Daoy (cell line): ENCODE data around the gene CDK11B. TPM values are rescaled to one million over a fixed set of nuclear protein-coding genes. Genes with fewer than 3 reads are reported as not detected.
"Not testable (repeated sequence)": the region's sequence is repeated elsewhere in the genome, so short reads cannot be mapped to it uniquely, and the experiment has no call there.

Experiments used
- DNase-seq: peaks from one replicate; pipeline ENCODE4 v3.0.0-alpha.2; 2015; ENCODE audit warnings: low read depth
- total RNA-seq: library from RNA; depleted of rRNA; stranded (reverse); fragments of >200 nt; shearing (Covaris generic); gene quantifications from 2 replicates; pipeline ENCODE4 v1.2.3, GENCODE V29; 2014; rRNA removed

The CDK11B gene
- total RNA-seq = 9.9 and 17.0 TPM in 2 replicates

DNA sequence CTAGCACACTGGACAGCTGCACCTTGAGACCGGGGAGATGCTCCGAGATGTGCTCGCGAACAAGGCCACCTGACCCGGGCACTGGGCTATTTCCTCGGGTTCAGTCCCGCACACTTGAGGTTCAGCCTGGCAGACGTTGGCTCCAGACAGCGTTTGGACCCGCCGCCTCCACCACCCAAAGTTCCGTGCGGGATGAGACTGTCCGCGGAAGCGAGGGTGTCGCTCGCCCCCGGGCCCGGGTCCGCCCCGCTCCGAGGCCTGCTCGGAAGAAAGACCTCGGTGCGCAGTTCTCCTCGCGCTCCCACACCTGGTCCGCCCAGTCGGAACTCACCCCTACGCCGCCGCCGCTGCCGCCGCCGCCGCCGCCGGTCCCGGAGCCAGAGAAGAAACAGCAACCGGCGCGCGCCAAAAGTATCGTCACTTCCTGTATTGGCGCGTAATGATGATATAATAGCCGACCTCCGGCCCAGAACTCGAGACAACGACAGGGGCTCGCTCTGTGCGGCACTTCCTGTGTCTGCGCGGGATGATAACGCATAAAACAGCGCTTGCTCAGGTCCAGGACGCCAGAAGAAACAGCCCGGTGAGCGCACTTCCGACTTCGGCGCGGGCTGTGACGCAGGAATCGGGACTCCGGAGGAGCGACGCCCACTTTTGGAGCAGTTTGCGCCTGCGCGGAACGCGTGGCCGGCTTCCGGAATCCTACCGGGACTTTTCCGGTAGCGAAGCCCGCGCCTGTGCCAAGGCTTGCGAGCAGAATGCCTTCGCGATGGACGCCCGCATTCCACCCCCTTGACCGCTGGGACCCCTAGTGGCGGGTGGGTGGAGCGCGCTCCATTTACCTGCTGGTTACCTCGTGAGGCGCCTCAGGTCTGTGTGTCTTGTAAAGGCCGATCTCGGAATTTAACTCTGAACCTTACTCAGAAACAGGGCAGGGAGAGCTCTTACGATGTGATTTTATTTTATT is at the start of gene CDK11B:
CDK11B (minus strand) TSS at position 422 of the 967 bp plus-strand sequence. CDS start 1,519 bp downstream, outside the sequence.
- peak; percentile 99 for DNase-seq

GRCh38 chr1:1707897-1708296 is 49.1 kb upstream of the CDK11B start:
- not testable (repeated sequence) for DNase-seq

- DNase-seq = not testable (repeated sequence)
These were observed 48.4 kb upstream of the CDK11B start for GRCh38 chr1:1707241-1707640.

- DNase-seq = not testable (repeated sequence)
These were observed 46.8 kb upstream of the CDK11B start for GRCh38 chr1:1705623-1706022.

GRCh38 chr1:1704284-1704957 is 45.6 kb upstream of the CDK11B start:
- DNase-seq = not testable (repeated sequence)

GRCh38 chr1:1703796-1704195 is 45.0 kb upstream of the CDK11B start:
- no peak for DNase-seq

DNA sequence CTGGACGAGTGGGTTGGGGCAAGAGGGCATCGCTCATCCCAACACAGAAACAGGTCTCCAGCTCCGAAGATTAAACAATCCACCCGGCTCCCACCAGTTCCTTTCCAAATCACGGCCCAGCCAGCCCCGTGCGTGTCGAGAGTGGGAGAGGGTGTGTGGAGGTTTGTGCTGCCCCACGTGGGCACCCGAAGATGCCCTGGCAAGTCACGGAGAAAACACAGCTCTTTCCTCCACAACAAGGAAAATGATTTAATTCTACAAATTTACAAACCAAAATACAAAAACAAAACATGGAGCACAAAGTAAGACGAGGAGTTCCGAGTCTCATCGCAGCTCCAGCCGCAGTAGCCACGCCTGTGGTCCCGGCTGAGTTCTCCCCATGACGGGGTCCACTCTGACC is 43.7 kb upstream of the CDK11B start:
- not testable (repeated sequence) for DNase-seq

GRCh38 chr1:1700557-1700956 is 41.8 kb upstream of the CDK11B start:
- not testable (repeated sequence) for DNase-seq

- DNase-seq = not testable (repeated sequence)
These were observed 41.3 kb upstream of the CDK11B start for GRCh38 chr1:1700067-1700466.

GRCh38 chr1:1699061-1699460 is 40.3 kb upstream of the CDK11B start:
- DNase-seq = not testable (repeated sequence)

DNA sequence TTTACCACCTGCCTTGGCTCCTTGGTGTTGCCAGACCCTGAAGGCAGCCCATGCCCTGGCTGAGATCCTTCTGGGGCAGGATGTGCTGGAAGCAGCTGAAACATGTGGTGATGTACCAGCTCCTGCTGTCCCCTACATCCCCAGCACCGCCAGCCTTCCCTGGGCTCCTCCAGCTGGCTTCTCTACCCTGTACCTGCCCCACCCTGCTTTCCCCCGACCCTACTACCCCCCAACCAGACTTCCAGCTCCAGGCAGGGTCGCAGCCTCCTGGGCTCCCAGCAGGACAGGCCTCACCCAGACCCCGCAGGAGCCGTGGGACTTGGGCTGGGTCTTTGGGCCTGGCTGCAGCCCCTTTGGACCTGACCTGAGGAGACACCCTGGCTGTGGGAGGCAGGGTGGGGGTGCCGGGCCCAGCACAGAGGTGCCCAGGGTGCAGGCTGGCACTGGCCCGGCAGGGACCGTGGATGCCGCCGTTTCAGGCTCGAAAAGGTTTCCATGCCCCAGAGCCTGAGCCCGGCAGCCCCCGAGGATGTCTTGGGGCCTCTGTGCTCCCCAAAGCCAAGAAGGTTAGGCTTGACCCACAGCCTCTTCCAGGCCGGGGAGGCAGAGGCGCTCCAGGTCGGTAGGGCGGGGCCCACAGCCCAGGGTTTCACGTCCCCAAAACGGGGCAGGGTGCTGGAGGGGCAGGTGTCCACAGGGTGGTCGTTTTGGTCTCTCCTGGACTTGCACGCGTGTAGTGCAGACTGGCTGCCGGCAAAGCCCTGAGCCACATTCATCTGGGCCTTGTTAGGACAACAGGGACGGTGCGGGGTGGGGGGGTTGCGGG is 38.8 kb upstream of the CDK11B start:
- DNase-seq = not testable (repeated sequence)

GRCh38 chr1:1696431-1697357 is 37.9 kb upstream of the CDK11B start:
- not testable (repeated sequence) for DNase-seq

- peak; percentile 89 for DNase-seq
These were observed 34.2 kb upstream of the CDK11B start, which contains the start of gene SLC35E2B for GRCh38 chr1:1692714-1693647. Gene SLC35E2B (minus strand): TSS chr1:1692795. CDS start chr1:1676699, 16,096 bp downstream.

DNA sequence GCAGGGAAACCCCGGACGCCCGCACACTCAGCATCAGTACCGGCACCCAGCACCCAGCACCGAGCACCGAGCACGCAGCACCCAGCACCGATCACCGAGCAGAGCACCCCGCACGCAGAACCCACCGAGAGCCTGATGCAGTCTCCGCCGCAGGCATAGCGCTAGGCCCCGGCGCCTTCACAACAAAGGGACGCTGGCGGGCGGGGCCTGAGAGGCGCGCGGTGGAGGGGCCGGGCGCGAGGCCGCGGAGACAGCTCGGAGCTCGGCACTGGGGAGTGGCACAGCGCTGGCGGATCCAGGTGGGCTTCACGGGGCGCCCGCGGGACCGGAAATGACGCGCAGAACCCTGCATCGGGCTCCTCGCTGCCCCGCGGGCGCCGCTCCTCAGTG is 33.5 kb upstream of the CDK11B start:
- peak; percentile 72 for DNase-seq

DNA sequence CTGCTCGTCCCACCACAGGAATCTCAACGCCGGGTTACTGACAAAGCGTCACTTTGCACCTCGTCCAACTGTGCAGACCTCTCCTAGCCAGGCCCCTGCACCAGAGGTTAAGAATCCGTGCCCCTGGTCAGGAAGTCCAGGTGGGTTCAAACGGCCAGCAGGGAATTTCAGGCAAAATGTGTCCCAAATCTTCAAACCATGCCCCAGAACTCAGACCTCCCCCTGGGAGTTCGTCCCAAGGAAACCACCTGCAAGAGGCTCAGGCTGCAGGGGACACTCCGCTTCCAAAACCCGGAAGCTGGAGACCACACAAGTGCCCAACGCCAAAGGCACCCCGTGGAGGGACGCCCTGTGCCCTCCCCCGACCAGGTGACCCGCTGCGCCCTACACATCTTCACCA is 32.6 kb upstream of the CDK11B start:
- DNase-seq = not testable (repeated sequence)

DNA sequence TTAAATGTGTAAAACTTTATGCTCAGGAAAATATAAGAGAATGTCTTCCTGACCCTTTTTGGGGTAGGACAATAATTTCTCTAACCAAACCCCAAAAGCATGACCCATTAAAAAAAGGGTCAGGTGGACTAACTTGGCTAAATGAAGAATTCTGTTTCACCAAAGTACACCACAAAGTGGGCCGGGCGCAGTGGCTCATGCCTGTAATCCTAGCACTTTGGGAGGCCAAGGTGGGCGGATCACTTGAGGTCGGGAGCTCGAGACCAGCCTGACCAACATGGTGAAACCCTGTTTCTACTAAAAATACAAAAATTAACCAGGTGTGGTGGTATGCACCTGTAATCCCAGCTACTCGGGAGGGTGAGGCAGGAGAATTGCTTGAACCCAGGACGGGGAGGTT is 30.7 kb upstream of the CDK11B start:
- DNase-seq = not testable (repeated sequence)

GRCh38 chr1:1687846-1688245 is 29.0 kb upstream of the CDK11B start:
- no peak for DNase-seq

- no peak for DNase-seq
These were observed 25.4 kb upstream of the CDK11B start for GRCh38 chr1:1684031-1684681.
